Endothelial cell of umbilical vein (primary cell): ENCODE data around the gene MVB12B. TPM values are rescaled to one million over a fixed set of nuclear protein-coding genes. Genes with fewer than 3 reads are reported as not detected.

Source experiments
- BruUV-seq: library from RNA; stranded (reverse); fragments of 400-500 nt; replicated peaks from 2 replicates; lab custom pipeline; 2021; lab: Mats Ljungman, UMichigan
- CTCF ChIA-PET: fragments of 300-600, 350-600 bp; sonication (Branson Sonifier 250); formaldehyde crosslinking; loops from one replicate; lab custom pipeline; 2021; ENCODE audit warnings: antibody characterized with exemption, inconsistent platforms; lab: Charles Lee
- POLR2A ChIA-PET: fragments of 300-600, 350-600 bp; sonication (Branson Sonifier 250); formaldehyde crosslinking; loops from one replicate; lab custom pipeline; 2021; ENCODE audit warnings: antibody characterized with exemption, inconsistent platforms; lab: Charles Lee
- DNase-seq: peaks from one replicate; pipeline ENCODE4 v3.0.0-alpha.2; 2011; ENCODE audit warnings: low read depth, low spot score
- FAIRE-seq: peaks from 2 replicates; lab custom pipeline; 2011; peaks lifted over from hg19 to GRCh38; lab: Jason Lieb, UNC
- H2AFZ ChIP-seq: 2 replicates; pipeline ENCODE4 v1.6.0; 2012; ENCODE audit warnings: low read depth, low read length, control low read depth, inconsistent platforms
- H3K27ac ChIP-seq: 2 replicates; pipeline ENCODE4 v1.5.1; 2011; ENCODE audit warnings: low read depth, mild to moderate bottlenecking, control low read depth, low read length, moderate library complexity; ENCODE audit not compliant: insufficient read depth
- H3K27me3 ChIP-seq, 2 experiments: 2 replicates each; pipeline versions ENCODE4 v1.6.0 to v1.6.1; 2011; ENCODE audit warnings: low read length in 2 of 2, mixed read lengths in 1 of 2; ENCODE audit not compliant: control insufficient read depth in 2 of 2, insufficient read depth in 2 of 2
- H3K36me3 ChIP-seq, 2 experiments: 2 replicates in 1 of 2; 3 replicates in 1 of 2; pipeline ENCODE4 v1.5.1; 2011; ENCODE audit warnings: low read length in 2 of 2, mild to moderate bottlenecking in 1 of 2, moderate library complexity in 1 of 2; ENCODE audit not compliant: control insufficient read depth in 2 of 2, insufficient read depth in 2 of 2; ENCODE audit errors: extremely low read depth in 1 of 2
- H3K4me1 ChIP-seq: 3 replicates; pipeline ENCODE4 v1.5.1; 2011; ENCODE audit warnings: mild to moderate bottlenecking, low read length; ENCODE audit not compliant: control insufficient read depth, insufficient read depth; ENCODE audit errors: extremely low read depth
- H3K4me2 ChIP-seq: 2 replicates; pipeline ENCODE4 v1.6.1; 2011; ENCODE audit warnings: low read length, control low read depth, mixed read lengths; ENCODE audit not compliant: insufficient read depth
- H3K4me3 ChIP-seq, 3 experiments: fragments of 200-600 bp in 1 of 3; sonication (generic), shearing (Covaris generic) in 1 of 3; replicated peaks in 1 of 3; 2 replicates each; pipeline ENCODE4 v1.5.1; 2011 to 2016; ENCODE audit warnings: control low read depth in 3 of 3, low read length in 3 of 3, mild to moderate bottlenecking in 2 of 3, inconsistent platforms in 1 of 3, low read depth in 1 of 3, moderate library complexity in 1 of 3; ENCODE audit not compliant: insufficient read depth in 1 of 3
- H3K79me2 ChIP-seq: 2 replicates; pipeline ENCODE4 v1.6.0; 2012; ENCODE audit warnings: low read length, inconsistent platforms; ENCODE audit not compliant: control insufficient read depth, insufficient read depth
- H3K9ac ChIP-seq: replicated peaks from 2 replicates; pipeline ENCODE3; 2011; ENCODE audit warnings: low read length, control low read depth; ENCODE audit not compliant: insufficient read depth; ENCODE audit errors: extremely low read depth
- H3K9me1 ChIP-seq: replicated peaks from 3 replicates; pipeline ENCODE4 v1.6.0; 2011; ENCODE audit warnings: mild to moderate bottlenecking, low read length; ENCODE audit not compliant: control insufficient read depth, insufficient read depth; ENCODE audit errors: extremely low read depth
- H3K9me3 ChIP-seq: replicated peaks from 2 replicates; pipeline ENCODE4 v1.5.1; 2012; ENCODE audit warnings: low read length, inconsistent platforms; ENCODE audit not compliant: control insufficient read depth, insufficient read depth
- H4K20me1 ChIP-seq: replicated peaks from 2 replicates; pipeline ENCODE3; 2011; ENCODE audit warnings: mild to moderate bottlenecking, low read length; ENCODE audit not compliant: control insufficient read depth, insufficient read depth; ENCODE audit errors: extremely low read depth
- EZH2 ChIP-seq: IDR thresholded peaks from 2 replicates; pipeline ENCODE4 v1.6.1; 2012; ENCODE audit warnings: borderline replicate concordance, low read depth, mild to moderate bottlenecking, moderate library complexity, low read length, inconsistent platforms; ENCODE audit not compliant: severe bottlenecking
- FOS ChIP-seq: IDR thresholded peaks from 2 replicates; pipeline ENCODE4 v1.6.1; 2011; ENCODE audit warnings: mild to moderate bottlenecking, low read length, moderate library complexity, borderline replicate concordance; ENCODE audit not compliant: insufficient read depth
- GATA2 ChIP-seq: IDR thresholded peaks from 2 replicates; pipeline ENCODE4 v1.7.0; 2011; ENCODE audit warnings: low read depth, mild to moderate bottlenecking, moderate library complexity, mixed read lengths, low read length; ENCODE audit not compliant: insufficient read length, insufficient read depth
- JUN ChIP-seq: IDR thresholded peaks from 2 replicates; pipeline ENCODE4 v1.6.1; 2011; ENCODE audit warnings: borderline replicate concordance, low read depth; ENCODE audit not compliant: insufficient read length, insufficient read depth
- MYC ChIP-seq: IDR thresholded peaks from one replicate; pipeline ENCODE4 v1.6.1; 2011; ENCODE audit warnings: mild to moderate bottlenecking, low read depth, low read length
- POLR2A ChIP-seq: IDR thresholded peaks from 2 replicates; pipeline ENCODE4 v1.6.1; 2012; ENCODE audit warnings: low read depth, mild to moderate bottlenecking, control low read depth, low read length
- POLR2AphosphoS5 ChIP-seq: IDR thresholded peaks from 2 replicates; pipeline ENCODE4 v1.6.1; 2012; ENCODE audit warnings: low read depth, mild to moderate bottlenecking, control low read depth, low read length, moderate library complexity; ENCODE audit not compliant: insufficient read depth
- dilution Hi-C: fragments of 300-500 bp; cut with MboI; formaldehyde crosslinking; loops from one replicate; pipeline ENCODE4 v1.15.0; 2019; ENCODE audit warnings: low sequenced_read_pairs; ENCODE audit not compliant: extremely low pct_ligation_motif_present
- intact Hi-C: fragments of 100-400 bp; cut with micrococcal nuclease; formaldehyde crosslinking; loops from one replicate; pipeline ENCODE4 v1.10.0; 2022
- polyA plus RNA-seq, 4 experiments: library from polyadenylated mRNA; depleted of rRNA in 3 of 4; stranded (reverse) in 3 of 4; unstranded in 1 of 4; fragments of >200 nt; gene quantifications; 2 replicates each; pipeline versions ENCODE4 v1.2.1 to v1.2.3, GENCODE V29; 2011 to 2012; ENCODE audit warnings: missing spikeins in 1 of 4
- total RNA-seq: library from RNA; stranded (reverse); gene quantifications from 2 replicates; pipeline ENCODE4 v1.2.3, GENCODE V29; 2021
- TF ChIP-seq, protein P1 (sequence below): IDR thresholded peaks from 2 replicates; pipeline ENCODE4 v1.6.1; 2011; ENCODE audit not compliant: insufficient read depth, insufficient read length
- TF ChIP-seq, protein P2 (sequence below), 2 donors: IDR thresholded peaks; 1 replicate in 1 of 2; 2 replicates in 1 of 2; pipeline ENCODE4 v1.5.1; 2011; ENCODE audit warnings: low read length in 2 of 2, mild to moderate bottlenecking in 2 of 2, moderate library complexity in 2 of 2, control low read depth in 1 of 2, inconsistent platforms in 1 of 2, low read depth in 1 of 2; ENCODE audit not compliant: insufficient read depth in 1 of 2; ENCODE audit errors: extremely low read depth in 1 of 2

The MVB12B gene
- total and polyA plus RNA-seq, 2 donors (not counting 3 experiments of a cell fraction or from before 2014, with no cell fraction given) = 6.6 to 17.3 TPM

DNA sequence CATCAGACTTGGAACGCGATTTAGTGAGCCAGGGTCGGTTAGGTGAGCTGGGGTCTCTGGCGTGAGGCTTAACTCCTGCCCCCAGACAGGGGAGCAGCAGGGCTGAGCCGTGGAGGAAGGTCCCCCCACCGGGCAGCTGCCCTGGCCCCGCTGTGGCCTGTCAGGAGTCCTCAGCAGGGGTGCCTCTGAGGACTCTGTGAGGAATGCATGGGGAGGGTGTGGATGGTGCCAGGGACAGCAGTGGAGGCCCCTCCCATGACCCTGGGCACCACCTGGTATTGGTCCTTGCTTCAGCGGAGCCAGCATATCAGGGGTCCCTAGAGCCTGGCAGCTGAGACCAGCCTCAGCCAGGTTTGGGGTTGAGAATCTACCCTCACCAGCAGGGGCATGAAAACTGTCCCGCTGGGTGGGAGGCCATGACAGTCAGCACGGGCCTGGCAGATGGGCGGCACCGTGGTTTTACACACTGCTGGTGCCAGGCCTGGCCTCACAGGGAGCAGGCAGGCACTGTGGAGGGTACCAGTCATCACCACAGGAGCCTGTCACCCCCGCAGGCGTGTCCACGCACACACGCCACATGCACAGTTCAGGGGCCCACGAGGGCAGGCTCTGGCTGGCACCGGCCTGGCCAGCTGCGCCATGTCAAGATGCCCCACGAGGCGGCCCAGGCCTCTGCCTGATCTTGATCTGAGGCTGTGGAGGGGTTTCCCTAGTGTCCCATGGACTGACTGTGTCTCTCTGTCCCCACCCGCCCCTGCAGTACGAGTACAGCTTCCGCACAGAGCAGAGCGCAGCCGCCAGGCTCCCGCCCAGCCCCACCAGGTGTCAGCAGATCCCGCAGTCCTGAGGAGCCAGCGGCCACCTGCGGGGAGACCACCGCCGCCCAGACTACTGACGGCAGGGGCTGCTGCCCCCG, 176.0 kb downstream of the MVB12B start:
- dilution Hi-C loops (no loop called here), intact Hi-C loops (no loop called here)
- CTCF ChIA-PET = interaction anchor here (0.9 to 6.7 kb wide), 4 partner anchors 52 to 279 kb away, joined by 3 to 126 read pairs (median 11); no protein-coding TSS in a partner anchor
- DNase-seq = no peak
- Histone ChIP-seq H2AFZ (no peak overlapping the region), H4K20me1 (no peaks in the 10 kb centered on the region), H3K9me1 (no peaks in the 10 kb centered on the region), H3K27me3 (peaks cover 0 to 2% of the 10 kb centered on the region in 2 experiments), H3K4me2 (no peak overlapping the region), H3K27ac (no peak overlapping the region), H3K36me3 (no peaks in the 10 kb centered on the region), H3K4me1 (no peaks in the 10 kb centered on the region), H3K4me3 (no peak overlapping the region), H3K9ac (no peak overlapping the region), H3K79me2 (no peaks in the 10 kb centered on the region), H3K9me3 (no peaks in the 10 kb centered on the region)
- TF ChIP-seq, protein P1, sequence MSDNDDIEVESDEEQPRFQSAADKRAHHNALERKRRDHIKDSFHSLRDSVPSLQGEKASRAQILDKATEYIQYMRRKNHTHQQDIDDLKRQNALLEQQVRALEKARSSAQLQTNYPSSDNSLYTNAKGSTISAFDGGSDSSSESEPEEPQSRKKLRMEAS = no peak
- TF ChIP-seq JUN = no peak
- TF ChIP-seq EZH2 = no peak
- TF ChIP-seq FOS = no peak
- TF ChIP-seq, protein P2, sequence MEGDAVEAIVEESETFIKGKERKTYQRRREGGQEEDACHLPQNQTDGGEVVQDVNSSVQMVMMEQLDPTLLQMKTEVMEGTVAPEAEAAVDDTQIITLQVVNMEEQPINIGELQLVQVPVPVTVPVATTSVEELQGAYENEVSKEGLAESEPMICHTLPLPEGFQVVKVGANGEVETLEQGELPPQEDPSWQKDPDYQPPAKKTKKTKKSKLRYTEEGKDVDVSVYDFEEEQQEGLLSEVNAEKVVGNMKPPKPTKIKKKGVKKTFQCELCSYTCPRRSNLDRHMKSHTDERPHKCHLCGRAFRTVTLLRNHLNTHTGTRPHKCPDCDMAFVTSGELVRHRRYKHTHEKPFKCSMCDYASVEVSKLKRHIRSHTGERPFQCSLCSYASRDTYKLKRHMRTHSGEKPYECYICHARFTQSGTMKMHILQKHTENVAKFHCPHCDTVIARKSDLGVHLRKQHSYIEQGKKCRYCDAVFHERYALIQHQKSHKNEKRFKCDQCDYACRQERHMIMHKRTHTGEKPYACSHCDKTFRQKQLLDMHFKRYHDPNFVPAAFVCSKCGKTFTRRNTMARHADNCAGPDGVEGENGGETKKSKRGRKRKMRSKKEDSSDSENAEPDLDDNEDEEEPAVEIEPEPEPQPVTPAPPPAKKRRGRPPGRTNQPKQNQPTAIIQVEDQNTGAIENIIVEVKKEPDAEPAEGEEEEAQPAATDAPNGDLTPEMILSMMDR (IDR thresholded peaks at IDR 0.05; ENCODE audit: extremely low read depth in 1 of 2, insufficient read depth in 1 of 2, low read depth in 1 of 2, low read length in 2 of 2) = no peak
- TF ChIP-seq POLR2AphosphoS5 = no peak
- TF ChIP-seq POLR2A = no peak
- no peak for TF ChIP-seq GATA2
- TF ChIP-seq MYC = no peak
- FAIRE-seq = no peak
- POLR2A ChIA-PET = no interaction called here
- BruUV-seq = no TSS peak
